Activated CD8-positive, alpha-beta memory T cell treated with anti-CD3 and anti-CD28 coated beads, Interleukin-2, amount 50 U/mL, for 48 hours (primary cell): ENCODE results near the gene C5orf22.
"Not testable (repeated sequence)": the region's sequence is repeated elsewhere in the genome, so short reads cannot be mapped to it uniquely, and the experiment has no call there.

Experiments used
- DNase-seq: peaks from one replicate; pipeline ENCODE4 v3.0.0-alpha.2; 2020

C5orf22 gene

GRCh38 chr5:31531888-31532547, at the start of gene C5orf22, which contains the start of gene DROSHA:
Gene C5orf22 (plus strand): TSS chr5:31532301. CDS start chr5:31532393, 92 bp downstream.
Gene DROSHA (minus strand): TSS chr5:31532093. CDS start chr5:31529059, 3,034 bp downstream.
- peak; percentile 91 for DNase-seq

- no peak for DNase-seq
These were observed 46.5 kb upstream of the C5orf22 start for GRCh38 chr5:31485376-31486207.

GRCh38 chr5:31486441-31486840, 45.7 kb upstream of the C5orf22 start:
- DNase-seq: no peak

- no peak for DNase-seq
These were observed 44.6 kb upstream of the C5orf22 start for GRCh38 chr5:31487506-31487905.

- no peak for DNase-seq
These were observed 39.2 kb upstream of the C5orf22 start for GRCh38 chr5:31492869-31493268.

- DNase-seq: no peak
These were observed 36.8 kb upstream of the C5orf22 start for GRCh38 chr5:31495336-31495735.

- DNase-seq: no peak
These were observed 35.8 kb upstream of the C5orf22 start for GRCh38 chr5:31496301-31496700.

GRCh38 chr5:31496891-31497290, 35.2 kb upstream of the C5orf22 start:
- no peak for DNase-seq

- no peak for DNase-seq
These were observed 31.8 kb upstream of the C5orf22 start for GRCh38 chr5:31500256-31500655.

- no peak for DNase-seq
These were observed 29.6 kb upstream of the C5orf22 start for GRCh38 chr5:31502506-31502905.

GRCh38 chr5:31504529-31504928, 27.6 kb upstream of the C5orf22 start:
- DNase-seq: no peak

- no peak for DNase-seq
These were observed 20.8 kb upstream of the C5orf22 start for GRCh38 chr5:31511305-31511704.

- no peak for DNase-seq
These were observed 15.3 kb upstream of the C5orf22 start for GRCh38 chr5:31516802-31517201.

- no peak for DNase-seq
These were observed 9.1 kb upstream of the C5orf22 start for GRCh38 chr5:31523041-31523440.

- DNase-seq: no peak
These were observed 1.4 kb upstream of the C5orf22 start for GRCh38 chr5:31530541-31531265.

- DNase-seq: peak; percentile 70
These were observed 586 bp upstream of the C5orf22 start for GRCh38 chr5:31531543-31531887.

- no peak for DNase-seq
These were observed 2.5 kb downstream of the C5orf22 start for GRCh38 chr5:31534527-31535046.

GRCh38 chr5:31536873-31537272, 4.8 kb downstream of the C5orf22 start:
- DNase-seq: no peak

- no peak for DNase-seq
These were observed 5.2 kb downstream of the C5orf22 start for GRCh38 chr5:31537349-31537748.

GRCh38 chr5:31537851-31538250, 5.8 kb downstream of the C5orf22 start:
- DNase-seq: no peak

GRCh38 chr5:31549114-31549513, 17.0 kb downstream of the C5orf22 start:
- DNase-seq: not testable (repeated sequence)

GRCh38 chr5:31551878-31552277, 19.8 kb downstream of the C5orf22 start:
- DNase-seq: no peak

- no peak for DNase-seq
These were observed 21.8 kb downstream of the C5orf22 start for GRCh38 chr5:31553863-31554262.
